Stomach smooth muscle (tissue), 2 donors: ENCODE measurements around the gene SLC26A9.

ENCODE experiments used
- H3K27ac ChIP-seq: one replicate; pipeline ENCODE4 v1.7.0; 2013; ENCODE audit warnings: mild to moderate bottlenecking, low read length, inconsistent platforms
- H3K27me3 ChIP-seq, 2 donors: one replicate each; pipeline ENCODE4 v1.7.0; 2013; ENCODE audit warnings: low read length in 2 of 2; ENCODE audit not compliant: insufficient read depth in 2 of 2, control insufficient read depth in 1 of 2
- H3K36me3 ChIP-seq, 2 donors: one replicate each; pipeline ENCODE4 v1.7.0; 2013; ENCODE audit warnings: low read length in 2 of 2; ENCODE audit not compliant: control insufficient read depth in 2 of 2, insufficient read depth in 2 of 2
- H3K4me1 ChIP-seq: one replicate; pipeline ENCODE4 v1.7.0; 2013; ENCODE audit warnings: low read length; ENCODE audit not compliant: control insufficient read depth, insufficient read depth
- H3K4me3 ChIP-seq, 2 donors: one replicate each; pipeline ENCODE4 v1.7.0; 2013; ENCODE audit warnings: low read length in 2 of 2
- H3K9ac ChIP-seq, 2 donors: one replicate each; pipeline ENCODE4 v1.7.0; 2013; ENCODE audit warnings: low read length in 2 of 2, mild to moderate bottlenecking in 1 of 2
- H3K9me3 ChIP-seq, 2 donors: one replicate each; pipeline ENCODE4 v1.7.0; 2013; ENCODE audit warnings: low read length in 2 of 2; ENCODE audit not compliant: control insufficient read depth in 2 of 2
- donor health status: healthy.
- donor health status: Pancreatic carcinoma.

Gene SLC26A9

DNA sequence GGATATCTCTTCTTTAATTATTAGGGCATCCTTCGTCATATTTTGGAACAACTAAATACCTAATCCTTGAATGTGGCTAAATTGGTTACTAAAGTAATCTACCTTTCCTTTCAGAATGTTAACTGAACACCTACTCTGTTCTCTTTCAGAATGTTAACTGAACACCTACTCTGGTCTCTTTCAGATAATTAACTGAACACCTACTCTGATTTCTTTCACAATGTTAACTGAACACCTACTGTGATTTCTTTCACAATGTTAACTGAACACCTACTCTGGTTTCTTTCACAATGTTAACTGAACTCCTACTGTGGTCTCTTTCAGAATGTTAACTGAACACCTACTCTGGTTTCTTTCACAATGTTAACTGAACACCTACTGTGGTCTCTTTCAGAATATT, 38.0 kb upstream of the SLC26A9 start:
- no peaks in the 10 kb centered on the region for H3K4me1 ChIP-seq
- H3K27me3 ChIP-seq, result peaks cover 0 to 5% of the 10 kb centered on the region in 2 donors
- no peak overlapping the region for H3K4me3 ChIP-seq
- no peak overlapping the region for H3K27ac ChIP-seq
- H3K9me3 ChIP-seq, result no peaks in the 10 kb centered on the region
- peaks cover 0 to 2% of the 10 kb centered on the region in 2 donors for H3K36me3 ChIP-seq
- H3K9ac ChIP-seq, result no peak overlapping the region

- Histone ChIP-seq H3K9me3 (no peaks in the 10 kb centered on the region), H3K27me3 (peaks cover 0 to 9% of the 10 kb centered on the region in 2 donors), H3K4me1 (no peaks in the 10 kb centered on the region), H3K36me3 (peaks cover 0 to 2% of the 10 kb centered on the region in 2 donors), H3K4me3 (no peak overlapping the region), H3K27ac (no peak overlapping the region), H3K9ac (no peak overlapping the region)
These were observed 37.1 kb upstream of the SLC26A9 start for GRCh38 chr1:205980237-205980870.

DNA sequence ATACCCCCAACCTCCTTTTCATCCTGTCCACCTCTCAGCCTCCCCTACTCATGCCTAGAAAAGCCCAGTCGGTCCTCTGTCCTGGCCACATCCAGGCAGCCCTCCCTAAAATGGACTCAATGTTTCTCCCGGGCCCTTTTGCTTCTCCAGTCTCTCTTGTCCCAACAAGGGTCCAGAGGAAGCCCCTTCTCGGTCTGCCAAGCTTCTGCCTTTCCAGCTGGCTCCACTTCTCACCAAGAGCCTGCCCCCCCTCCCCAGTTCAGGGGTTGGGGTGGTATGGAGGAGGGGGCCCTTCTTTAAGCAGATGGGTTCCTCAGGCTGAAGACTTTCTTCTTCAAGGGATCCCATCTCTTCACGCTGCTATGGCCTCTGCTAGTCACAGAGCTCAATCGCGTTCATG, 36.0 kb upstream of the SLC26A9 start:
- Histone ChIP-seq H3K36me3 (peaks cover 0 to 2% of the 10 kb centered on the region in 2 donors), H3K9me3 (no peaks in the 10 kb centered on the region), H3K27me3 (peaks cover 0 to 13% of the 10 kb centered on the region in 2 donors), H3K9ac (no peak overlapping the region), H3K27ac (no peak overlapping the region), H3K4me3 (no peak overlapping the region), H3K4me1 (no peaks in the 10 kb centered on the region)

GRCh38 chr1:205978676-205979075, 35.4 kb upstream of the SLC26A9 start:
- Histone ChIP-seq H3K4me3 (no peak overlapping the region), H3K27me3 (peaks cover 0 to 13% of the 10 kb centered on the region in 2 donors), H3K4me1 (no peaks in the 10 kb centered on the region), H3K9ac (no peak overlapping the region), H3K27ac (no peak overlapping the region), H3K36me3 (no peaks in the 10 kb centered on the region), H3K9me3 (no peaks in the 10 kb centered on the region)

- H3K27me3 ChIP-seq, result peaks cover 0 to 16% of the 10 kb centered on the region in 2 donors
- no peaks in the 10 kb centered on the region for H3K36me3 ChIP-seq
- no peak overlapping the region for H3K27ac ChIP-seq
- no peaks in the 10 kb centered on the region for H3K4me1 ChIP-seq
- H3K9ac ChIP-seq, result no peak overlapping the region
- H3K9me3 ChIP-seq, result no peaks in the 10 kb centered on the region
- H3K4me3 ChIP-seq, result no peak overlapping the region
These were observed 34.3 kb upstream of the SLC26A9 start for GRCh38 chr1:205977402-205978014.

DNA sequence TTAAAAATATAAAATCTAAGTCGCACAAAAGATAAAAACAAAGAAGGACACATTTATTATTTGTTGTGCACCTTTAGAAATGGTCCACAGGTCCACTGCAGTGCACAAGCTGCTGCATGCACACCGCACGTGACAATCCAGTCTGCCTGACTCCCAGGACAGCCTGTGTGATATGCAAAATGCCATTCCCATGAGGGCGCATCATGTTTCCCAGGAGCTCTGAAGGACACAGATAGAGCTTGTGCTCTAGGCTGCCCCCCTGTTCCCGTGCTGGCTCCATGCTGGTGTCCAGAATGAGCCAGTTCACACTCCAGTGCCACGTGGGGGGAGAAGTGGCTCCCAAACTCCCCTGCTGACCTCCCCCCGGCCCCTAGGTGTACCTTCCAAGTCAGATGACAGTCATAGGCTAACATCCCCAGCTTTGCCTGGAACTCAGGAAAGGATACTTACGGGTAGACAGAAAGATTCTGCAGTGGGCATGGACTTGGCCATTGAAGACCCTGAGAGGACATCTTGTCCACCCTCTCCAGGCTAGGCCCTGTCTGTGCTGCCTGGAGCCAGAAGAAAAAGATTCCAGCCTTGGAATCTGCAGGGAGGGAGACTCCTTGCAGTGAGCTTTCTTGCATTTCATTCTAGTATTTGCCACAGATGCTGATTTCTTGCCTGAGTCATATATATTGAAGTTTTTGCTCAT, 33.6 kb upstream of the SLC26A9 start:
- H3K4me3 ChIP-seq, result no peak overlapping the region
- no peak overlapping the region for H3K9ac ChIP-seq
- H3K27ac ChIP-seq, result no peak overlapping the region
- no peaks in the 10 kb centered on the region for H3K36me3 ChIP-seq
- H3K4me1 ChIP-seq, result no peaks in the 10 kb centered on the region
- peaks cover 0 to 16% of the 10 kb centered on the region in 2 donors for H3K27me3 ChIP-seq
- no peaks in the 10 kb centered on the region for H3K9me3 ChIP-seq

GRCh38 chr1:205976036-205976435, 32.8 kb upstream of the SLC26A9 start:
- H3K4me1 ChIP-seq, result no peaks in the 10 kb centered on the region
- no peaks in the 10 kb centered on the region for H3K36me3 ChIP-seq
- no peak overlapping the region for H3K27ac ChIP-seq
- no peak overlapping the region for H3K4me3 ChIP-seq
- H3K9ac ChIP-seq, result no peak overlapping the region
- H3K27me3 ChIP-seq, result peaks cover 0 to 16% of the 10 kb centered on the region in 2 donors
- no peaks in the 10 kb centered on the region for H3K9me3 ChIP-seq

DNA sequence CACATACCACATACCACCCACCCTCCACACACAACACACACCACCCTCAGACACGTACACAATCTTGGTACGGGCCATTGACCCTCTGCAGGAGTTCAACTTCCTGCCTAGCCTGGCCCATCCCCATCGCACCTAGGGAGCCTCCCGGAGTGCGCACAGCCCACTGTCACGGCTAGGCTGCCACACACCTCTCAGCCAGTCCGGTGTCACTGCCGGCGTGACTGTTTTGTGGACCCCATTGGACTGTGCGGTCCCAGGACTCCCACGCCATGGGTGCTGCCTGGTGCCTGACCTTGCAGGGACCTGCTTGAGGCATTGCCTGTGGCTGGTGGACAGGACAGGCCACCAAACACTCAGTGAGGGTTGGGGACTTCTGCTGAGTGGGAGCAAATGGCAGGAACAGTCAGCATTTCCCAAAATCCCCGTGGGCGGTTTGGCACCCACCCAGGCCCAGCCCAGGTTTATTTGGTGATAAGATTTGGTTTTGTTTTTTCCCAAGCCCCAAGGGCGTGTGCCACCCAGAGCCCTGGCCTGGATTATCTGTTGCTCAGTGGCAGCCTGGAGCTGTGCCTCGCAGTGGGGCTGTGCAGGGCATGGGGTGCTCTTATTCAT, 32.2 kb upstream of the SLC26A9 start:
- no peaks in the 10 kb centered on the region for H3K4me1 ChIP-seq
- no peak overlapping the region for H3K4me3 ChIP-seq
- no peaks in the 10 kb centered on the region for H3K9me3 ChIP-seq
- no peak overlapping the region for H3K27ac ChIP-seq
- peaks cover 0 to 16% of the 10 kb centered on the region in 2 donors for H3K27me3 ChIP-seq
- no peak overlapping the region for H3K9ac ChIP-seq
- no peaks in the 10 kb centered on the region for H3K36me3 ChIP-seq

GRCh38 chr1:205974712-205975111, 31.5 kb upstream of the SLC26A9 start:
- Histone ChIP-seq H3K4me3 (no peak overlapping the region), H3K4me1 (no peaks in the 10 kb centered on the region), H3K9ac (no peak overlapping the region), H3K27me3 (peaks cover 0 to 16% of the 10 kb centered on the region in 2 donors), H3K36me3 (no peaks in the 10 kb centered on the region), H3K27ac (no peak overlapping the region), H3K9me3 (no peaks in the 10 kb centered on the region)

- Histone ChIP-seq H3K36me3 (no peaks in the 10 kb centered on the region), H3K9ac (no peak overlapping the region), H3K9me3 (no peaks in the 10 kb centered on the region), H3K27me3 (peaks cover 0 to 16% of the 10 kb centered on the region in 2 donors), H3K4me1 (no peaks in the 10 kb centered on the region), H3K27ac (no peak overlapping the region), H3K4me3 (no peak overlapping the region)
These were observed 30.3 kb upstream of the SLC26A9 start for GRCh38 chr1:205973377-205974232.
